Measurements from ENCODE around the gene GBP6. TPM values are rescaled to one million over a fixed set of nuclear protein-coding genes. Genes with fewer than 3 reads are reported as not detected.
"Not testable (repeated sequence)": the region's sequence is repeated elsewhere in the genome, so short reads cannot be mapped to it uniquely, and the experiment has no call there.

GBP6 gene
- total RNA-seq: 0.14 TPM
- long read RNA-seq: 0 reads

- ATAC-seq: peak; percentile 84
Observed at GRCh38 chr1:89363638-89364536, at the start of gene GBP6. TSS of gene GBP6 (plus strand) at chr1:89364059. CDS start at chr1:89368552, 4,493 bp downstream.

GRCh38 chr1:89322402-89322801, 41.5 kb upstream of the GBP6 start:
- ATAC-seq (peak; percentile 50), DNase-seq (ENCODE audit: missing footprints) (no peak)
- intact Hi-C loops (cut with DNase I): no loop called here

More at GRCh38 chr1:89363638-89364536, at the start of gene GBP6:
- intact Hi-C loops (cut with DNase I): no loop called here
- no peak for DNase-seq (ENCODE audit: missing footprints)

GRCh38 chr1:89331890-89332289, 32.0 kb upstream of the GBP6 start:
- peak; percentile 18 for DNase-seq (ENCODE audit: missing footprints)
- no peak for ATAC-seq
- intact Hi-C loops (cut with DNase I): no loop called here

GRCh38 chr1:89332461-89332860, 31.4 kb upstream of the GBP6 start:
- intact Hi-C loops (cut with DNase I): no loop called here
- no peak for ATAC-seq
- no peak for DNase-seq (ENCODE audit: missing footprints)

- no peak for DNase-seq (ENCODE audit: missing footprints)
- intact Hi-C loops (cut with DNase I): no loop called here
- no peak for ATAC-seq
Observed at GRCh38 chr1:89335486-89335885, 28.4 kb upstream of the GBP6 start.

- intact Hi-C loops (cut with DNase I): no loop called here
- ATAC-seq: no peak
Observed at GRCh38 chr1:89337903-89338302, 26.0 kb upstream of the GBP6 start.

GRCh38 chr1:89339039-89339438, 24.8 kb upstream of the GBP6 start:
- ATAC-seq: no peak
- no peak for DNase-seq (ENCODE audit: missing footprints)
- intact Hi-C loops (cut with DNase I): no loop called here

More at GRCh38 chr1:89337903-89338302, 26.0 kb upstream of the GBP6 start:
- DNase-seq (ENCODE audit: missing footprints): no peak

GRCh38 chr1:89345479-89345878, 18.4 kb upstream of the GBP6 start:
- intact Hi-C loops (cut with DNase I); ATAC-seq; DNase-seq (ENCODE audit: missing footprints): not testable (repeated sequence)

GRCh38 chr1:89347296-89347695, 16.6 kb upstream of the GBP6 start:
- DNase-seq (ENCODE audit: missing footprints) (no peak), ATAC-seq (no peak)
- intact Hi-C loops (cut with DNase I): no loop called here

GRCh38 chr1:89350298-89350697, 13.6 kb upstream of the GBP6 start:
- intact Hi-C loops (cut with DNase I): loop anchor here (10.0 kb wide), 1 partner anchor 65 kb away; no protein-coding TSS in a partner anchor
- ATAC-seq (no peak), DNase-seq (ENCODE audit: missing footprints) (no peak)

- DNase-seq (ENCODE audit: missing footprints) (no peak), ATAC-seq (no peak)
- intact Hi-C loops (cut with DNase I): loop anchor here (10.0 kb wide), 1 partner anchor 67 kb away; no protein-coding TSS in a partner anchor
Observed at GRCh38 chr1:89351597-89352311, 12.1 kb upstream of the GBP6 start.

- no peak for DNase-seq (ENCODE audit: missing footprints)
- intact Hi-C loops (cut with DNase I): loop anchor here (10.0 kb wide), 1 partner anchor 68 kb away; no protein-coding TSS in a partner anchor
- no peak for ATAC-seq
Observed at GRCh38 chr1:89352421-89352820, 11.4 kb upstream of the GBP6 start.

GRCh38 chr1:89354205-89354604, 9.7 kb upstream of the GBP6 start:
- ATAC-seq (no peak), DNase-seq (ENCODE audit: missing footprints) (no peak)
- intact Hi-C loops (cut with DNase I): loop anchor here (10.0 kb wide), 1 partner anchor 69 kb away; no protein-coding TSS in a partner anchor

GRCh38 chr1:89355056-89355455, 8.8 kb upstream of the GBP6 start:
- intact Hi-C loops (cut with DNase I): loop anchor here (5.0 to 10.0 kb wide), 5 partner anchors 43 to 268 kb away; partner anchors contain the start of gene GBP4
- DNase-seq (ENCODE audit: missing footprints): no peak
- ATAC-seq: no peak

- intact Hi-C loops (cut with DNase I): loop anchor here (2.0 to 10.0 kb wide), 6 partner anchors 45 to 358 kb away; partner anchors contain the start of gene GBP4
- ATAC-seq: no peak
- no peak for DNase-seq (ENCODE audit: missing footprints)
Observed at GRCh38 chr1:89356658-89357400, 7.0 kb upstream of the GBP6 start.

GRCh38 chr1:89358287-89358893, 5.5 kb upstream of the GBP6 start:
- peak; percentile 82 for DNase-seq (ENCODE audit: missing footprints)
- intact Hi-C loops (cut with DNase I): loop anchor here (5.0 to 10.0 kb wide), 5 partner anchors 46 to 271 kb away; partner anchors contain the start of gene GBP4
- peak; percentile 79 for ATAC-seq

- intact Hi-C loops (cut with DNase I): no loop called here
- no peak for ATAC-seq
- no peak for DNase-seq (ENCODE audit: missing footprints)
Observed at GRCh38 chr1:89360716-89361115, 3.1 kb upstream of the GBP6 start.

GRCh38 chr1:89361681-89362080, 2.2 kb upstream of the GBP6 start:
- intact Hi-C loops (cut with DNase I): no loop called here
- no peak for DNase-seq (ENCODE audit: missing footprints)
- no peak for ATAC-seq

All from Right ventricle myocardium inferior (tissue), 1 donor.